MM.1S (cell line): ENCODE measurements around the gene MSRB3.

Experiments
- CTCF ChIP-seq: fragments of 300-600 bp; sonication (generic); IDR thresholded peaks from 2 replicates; pipeline ENCODE4 v1.5.1; 2016; ENCODE audit warnings: antibody characterized with exemption, low read length, mixed read lengths
- EZH2 ChIP-seq: fragments of 300-600 bp; sonication (generic); optimal IDR thresholded peaks from 2 replicates; pipeline ENCODE3; 2017; ENCODE audit warnings: low read depth, mild to moderate bottlenecking, antibody characterized with exemption, low read length, mixed read lengths

GRCh38 chr12:65500091-65500900 is 221.8 kb downstream of the MSRB3 start:
- TF ChIP-seq CTCF: no peak
- no peak for TF ChIP-seq EZH2
